Stimulated activated naive B cell treated with anti-CD40 and anti-IgM and Interleukin-4, amounts not matched to agents 10 μg/mL and 1 μg/mL and 100 μg/mL, for 72 hours (primary cell): Measurements from ENCODE around the gene METTL27.
A peak's percentile ranks its signal among the peaks of the same experiment; 100 is the strongest.
"Not testable (repeated sequence)": the region's sequence is repeated elsewhere in the genome, so short reads cannot be mapped to it uniquely, and the experiment has no call there.

Experiments
- ATAC-seq, 2 donors: fragments of 150-1000 bp; cut with Tn5 transposase; replicated peaks; 2 replicates each; pipeline ENCODE4 v1.10.0; 2021; ENCODE audit warnings: moderate library complexity in 1 of 2
- DNase-seq: peaks from one replicate; pipeline ENCODE4 v3.0.0; 2021
- H3K27ac Mint-ChIP-seq: one replicate; pipeline ENCODE4 v1.8.0; 2022; ENCODE audit warnings: mild to moderate bottlenecking, mixed read lengths
- H3K27me3 Mint-ChIP-seq, 2 donors: one replicate each; pipeline ENCODE4 v1.8.0; 2022; ENCODE audit warnings: mixed read lengths in 2 of 2
- H3K36me3 Mint-ChIP-seq, 2 donors: one replicate each; pipeline ENCODE4 v1.8.0; 2022; ENCODE audit warnings: mixed read lengths in 2 of 2, mild to moderate bottlenecking in 1 of 2
- H3K4me1 Mint-ChIP-seq, 2 donors: one replicate each; pipeline ENCODE4 v1.8.0; 2022; ENCODE audit warnings: mixed read lengths in 2 of 2, mild to moderate bottlenecking in 1 of 2
- H3K4me3 Mint-ChIP-seq, 2 donors: one replicate each; pipeline ENCODE4 v1.8.0; 2022; ENCODE audit warnings: mild to moderate bottlenecking in 2 of 2, mixed read lengths in 2 of 2, moderate library complexity in 1 of 2
- H3K9me3 Mint-ChIP-seq, 2 donors: one replicate each; pipeline ENCODE4 v1.8.0; 2022; ENCODE audit warnings: mixed read lengths in 2 of 2, mild to moderate bottlenecking in 1 of 2

The METTL27 gene

DNA sequence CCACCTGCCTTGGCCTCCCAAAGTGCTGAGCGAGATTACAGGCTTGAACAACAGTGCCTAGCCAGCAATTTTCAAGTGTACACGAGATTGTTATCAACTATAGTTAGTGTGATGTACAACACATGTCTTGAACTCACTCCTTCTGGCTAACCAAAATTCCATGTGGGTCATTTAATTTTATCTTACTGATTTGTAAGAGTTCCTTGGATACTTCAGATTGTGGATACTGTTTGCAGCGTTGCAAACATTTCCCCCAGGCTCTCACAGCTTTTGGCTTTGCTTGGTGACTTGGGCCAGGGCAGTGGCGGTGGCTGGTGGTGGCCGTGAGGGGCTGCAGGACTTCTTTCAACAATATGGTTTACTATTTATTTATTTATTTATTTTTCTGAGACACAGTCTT, 10.2 kb upstream of the METTL27 start:
- no peak for ATAC-seq
- Mint-ChIP-seq H3K4me1 (peaks cover 18 to 23% of the 10 kb centered on the region in 2 donors), H3K36me3 (no peaks in the 10 kb centered on the region), H3K27ac (no peak overlapping the region), H3K27me3 (peaks cover 26 to 58% of the 10 kb centered on the region in 2 donors), H3K9me3 (no peaks in the 10 kb centered on the region), H3K4me3 (no peak overlapping the region)
- DNase-seq = no peak

DNA sequence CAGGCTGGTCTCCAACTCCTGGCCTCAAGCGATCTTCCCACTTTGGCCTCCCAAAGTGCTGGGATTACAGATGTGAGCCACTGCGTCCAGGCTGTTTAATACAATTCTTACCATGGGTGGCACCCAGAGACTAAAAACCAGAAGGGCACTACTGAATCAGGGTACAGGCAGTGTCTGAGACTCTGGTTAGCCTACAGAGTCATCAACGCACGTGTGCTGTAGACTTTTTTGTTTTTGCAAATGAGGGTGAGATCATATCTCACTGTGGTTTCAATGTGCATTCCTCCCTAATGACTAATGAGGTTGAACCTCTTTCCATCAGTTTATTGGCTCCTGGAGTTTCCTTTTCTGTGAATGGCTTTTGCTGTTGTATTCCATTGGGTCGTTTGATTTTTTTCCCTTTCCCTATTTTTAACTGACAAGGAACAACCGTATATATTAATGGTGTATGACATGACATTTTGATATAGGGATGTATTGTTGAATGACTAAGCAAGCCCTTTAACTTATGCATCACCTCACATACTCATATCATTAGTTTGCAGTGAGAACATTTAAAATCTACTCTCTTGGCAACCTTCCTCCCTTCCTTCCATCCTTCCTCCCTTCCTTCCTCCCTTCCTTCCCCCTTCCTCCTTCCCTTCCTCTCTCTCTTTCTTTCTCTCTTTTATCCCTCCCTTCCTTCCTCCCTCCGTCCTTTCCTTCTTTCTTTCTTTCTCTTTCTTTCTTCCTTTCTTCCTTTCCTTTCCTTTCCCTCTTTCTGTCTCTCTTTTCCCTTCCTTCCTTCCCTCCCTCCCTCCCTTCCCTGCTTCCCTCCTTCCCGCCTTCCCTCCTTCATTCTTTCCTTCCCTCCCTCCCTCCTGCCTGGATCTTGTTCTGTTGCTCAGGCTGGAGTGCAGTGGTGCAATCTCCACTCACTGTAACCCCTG, 9.4 kb upstream of the METTL27 start:
- peaks cover 23 to 50% of the 10 kb centered on the region in 2 donors for H3K27me3 Mint-ChIP-seq
- no peak overlapping the region for H3K4me3 Mint-ChIP-seq
- peak overlapping the region; percentile 14 for H3K27ac Mint-ChIP-seq
- no peaks in the 10 kb centered on the region for H3K36me3 Mint-ChIP-seq
- H3K4me1 Mint-ChIP-seq = peaks cover 20 to 26% of the 10 kb centered on the region in 2 donors
- no peaks in the 10 kb centered on the region for H3K9me3 Mint-ChIP-seq
- DNase-seq = no peak
- ATAC-seq = peak; percentile 81 to 84

DNA sequence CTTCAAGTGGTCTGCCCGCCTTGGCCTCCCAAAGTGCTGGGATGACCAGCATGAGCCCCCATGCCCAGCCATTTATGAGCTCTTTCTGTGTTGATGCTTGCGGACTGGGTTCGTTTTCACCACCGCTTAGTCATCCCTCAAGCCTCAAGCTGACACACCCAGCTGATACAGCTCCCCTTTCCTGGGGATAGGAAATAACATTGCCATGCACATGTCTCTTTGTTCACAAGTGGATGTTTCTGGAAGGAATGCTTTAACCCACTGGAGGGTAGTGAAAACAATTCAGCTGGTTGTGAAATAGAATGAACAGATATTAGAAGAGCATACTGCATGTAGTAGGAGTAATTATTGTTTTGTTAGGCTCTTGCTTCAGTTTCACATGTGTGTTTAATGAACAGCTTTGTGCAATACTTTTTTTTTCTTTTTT, 8.5 kb upstream of the METTL27 start:
- no peaks in the 10 kb centered on the region for H3K36me3 Mint-ChIP-seq
- ATAC-seq (no peak), DNase-seq (no peak)
- H3K9me3 Mint-ChIP-seq = no peaks in the 10 kb centered on the region
- peak overlapping the region; percentile 47 for H3K27ac Mint-ChIP-seq
- peaks cover 25 to 33% of the 10 kb centered on the region in 2 donors for H3K4me1 Mint-ChIP-seq
- peaks cover 20 to 45% of the 10 kb centered on the region in 2 donors for H3K27me3 Mint-ChIP-seq
- no peak overlapping the region for H3K4me3 Mint-ChIP-seq

DNA sequence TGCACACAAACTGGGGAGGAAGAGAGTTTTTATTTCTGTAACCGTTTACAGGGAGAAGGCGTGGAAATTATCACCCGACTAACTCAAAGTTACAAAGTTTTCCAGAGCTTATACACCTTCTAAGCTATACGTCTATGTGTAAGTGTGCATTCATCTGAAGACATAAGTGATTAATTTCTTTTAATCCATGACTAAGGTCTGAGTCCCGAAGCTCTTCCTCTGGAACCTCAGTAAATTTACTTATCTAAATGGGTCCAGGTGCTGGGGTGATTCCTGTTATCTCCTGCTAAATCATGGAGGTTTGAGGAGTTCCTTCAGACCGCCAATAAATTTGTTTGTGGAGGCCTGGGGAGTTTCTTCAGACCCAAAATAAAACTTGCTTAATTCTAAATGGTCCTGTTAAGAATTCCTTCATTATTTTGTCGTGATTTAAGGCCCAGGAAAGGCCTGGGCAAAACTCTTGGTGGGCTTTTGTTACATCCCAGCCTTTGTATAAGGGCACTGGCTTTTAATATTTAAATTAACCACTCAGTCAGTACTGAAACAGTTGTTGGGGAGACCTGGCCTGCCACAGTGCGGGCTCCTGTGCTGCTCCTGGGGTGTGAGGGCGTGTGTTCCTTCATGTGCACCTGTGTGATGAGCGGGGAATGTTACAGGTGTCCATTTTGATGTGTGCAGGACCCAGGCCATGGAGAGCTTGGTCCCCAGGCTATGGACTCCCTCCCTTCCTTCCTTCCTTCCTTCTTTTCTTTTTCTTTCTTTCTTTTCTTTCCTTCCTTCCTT, 5.8 kb upstream of the METTL27 start:
- no peaks in the 10 kb centered on the region for H3K36me3 Mint-ChIP-seq
- ATAC-seq (no peak), DNase-seq (no peak)
- H3K4me1 Mint-ChIP-seq = peaks cover 34 to 49% of the 10 kb centered on the region in 2 donors
- no peaks in the 10 kb centered on the region for H3K9me3 Mint-ChIP-seq
- H3K27ac Mint-ChIP-seq = no peak overlapping the region
- H3K27me3 Mint-ChIP-seq = peaks cover 8 to 30% of the 10 kb centered on the region in 2 donors
- H3K4me3 Mint-ChIP-seq = no peak overlapping the region

DNA sequence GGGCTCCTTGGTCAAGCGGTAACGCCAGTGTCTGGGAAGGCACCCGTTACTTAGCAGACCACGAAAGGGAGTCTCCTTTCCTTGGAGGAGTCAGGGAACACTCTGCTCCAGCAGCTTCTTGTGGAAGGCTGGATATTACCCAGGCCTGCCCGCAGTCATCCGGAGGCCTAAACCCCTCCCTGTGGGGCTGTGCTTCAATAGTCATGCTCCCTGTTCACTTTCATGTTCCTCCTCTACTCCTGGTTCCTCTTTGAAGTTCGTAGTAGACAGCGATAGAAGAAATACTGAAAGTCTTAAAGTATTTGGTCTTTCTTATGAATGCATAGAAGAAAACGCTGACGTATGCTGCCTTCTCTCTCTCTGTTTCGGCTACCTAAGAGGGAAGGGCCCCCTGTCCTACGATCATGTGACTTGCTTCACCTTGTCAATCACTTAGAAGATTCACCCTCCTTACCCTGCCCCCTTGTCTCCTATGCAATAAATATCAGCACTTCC, 3.4 kb upstream of the METTL27 start:
- H3K4me3 Mint-ChIP-seq = peak overlapping the region; percentile 12 to 65
- peaks cover 8 to 15% of the 10 kb centered on the region in 2 donors for H3K27me3 Mint-ChIP-seq
- H3K36me3 Mint-ChIP-seq, ATAC-seq, H3K9me3 Mint-ChIP-seq: not testable (repeated sequence)
- peak overlapping the region; percentile 63 for H3K27ac Mint-ChIP-seq
- H3K4me1 Mint-ChIP-seq = peaks cover 28 to 56% of the 10 kb centered on the region in 2 donors
- DNase-seq = peak; percentile 31

DNA sequence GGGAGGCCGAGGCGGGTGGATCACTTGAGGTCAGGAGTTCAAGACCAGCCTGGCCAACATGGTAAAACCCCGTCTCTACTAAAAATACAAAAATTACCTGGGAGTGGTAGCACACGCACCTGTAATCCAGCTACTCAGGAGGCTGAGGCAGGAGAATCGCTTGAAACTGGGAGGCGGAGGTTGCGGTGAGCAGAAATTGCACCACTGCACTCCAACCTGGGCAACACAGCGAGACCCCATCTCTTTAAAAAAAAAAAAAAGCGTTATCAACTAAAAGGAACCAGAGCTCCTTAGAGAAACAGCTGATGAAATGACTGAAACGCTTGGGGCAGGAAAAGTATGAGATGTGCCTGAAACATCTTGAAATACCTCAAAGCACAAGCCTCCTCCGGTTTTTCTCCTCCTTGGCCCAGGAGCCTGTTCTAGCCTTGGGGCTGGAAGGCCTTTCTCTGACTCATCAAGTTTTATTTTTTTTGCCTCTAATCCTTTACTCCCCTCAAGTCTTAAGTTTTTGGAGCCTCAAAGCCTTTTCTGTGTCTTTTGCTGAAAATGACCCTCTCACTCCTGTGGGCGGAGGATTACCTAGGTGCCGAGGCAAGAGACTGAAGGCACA, 2.6 kb upstream of the METTL27 start:
- ATAC-seq = no peak
- Mint-ChIP-seq H3K4me3 (no peak overlapping the region), H3K9me3 (no peaks in the 10 kb centered on the region), H3K27me3 (peaks cover 5 to 7% of the 10 kb centered on the region in 2 donors), H3K27ac (peak overlapping the region; percentile 31), H3K36me3 (no peaks in the 10 kb centered on the region), H3K4me1 (peaks cover 28 to 56% of the 10 kb centered on the region in 2 donors)
- no peak for DNase-seq

DNA sequence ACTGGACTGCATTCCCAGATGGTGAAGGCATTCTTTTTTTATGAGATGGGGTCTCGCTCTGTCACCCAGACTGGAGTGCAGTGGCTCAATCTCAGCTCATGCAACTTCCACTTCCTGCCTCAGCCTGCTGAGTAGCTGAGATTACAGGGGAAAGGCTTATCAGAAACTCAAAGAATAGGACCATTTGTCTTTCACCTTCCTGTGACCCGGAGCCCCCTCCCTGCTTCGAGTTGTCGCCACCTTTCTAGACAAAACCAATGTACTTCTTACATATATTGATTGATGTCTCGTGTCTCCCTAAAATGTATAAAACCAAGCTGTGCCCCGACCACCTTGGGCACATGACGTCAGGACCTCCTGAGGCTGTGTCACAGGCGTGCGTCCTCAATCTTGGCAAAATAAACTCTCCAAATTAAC, 1.8 kb upstream of the METTL27 start:
- H3K27ac Mint-ChIP-seq = no peak overlapping the region
- H3K4me1 Mint-ChIP-seq = peaks cover 24 to 51% of the 10 kb centered on the region in 2 donors
- no peak for ATAC-seq
- DNase-seq = no peak
- H3K9me3 Mint-ChIP-seq = no peaks in the 10 kb centered on the region
- H3K27me3 Mint-ChIP-seq = no peaks in the 10 kb centered on the region
- peak overlapping the region; percentile 14 to 38 for H3K4me3 Mint-ChIP-seq
- no peaks in the 10 kb centered on the region for H3K36me3 Mint-ChIP-seq

DNA sequence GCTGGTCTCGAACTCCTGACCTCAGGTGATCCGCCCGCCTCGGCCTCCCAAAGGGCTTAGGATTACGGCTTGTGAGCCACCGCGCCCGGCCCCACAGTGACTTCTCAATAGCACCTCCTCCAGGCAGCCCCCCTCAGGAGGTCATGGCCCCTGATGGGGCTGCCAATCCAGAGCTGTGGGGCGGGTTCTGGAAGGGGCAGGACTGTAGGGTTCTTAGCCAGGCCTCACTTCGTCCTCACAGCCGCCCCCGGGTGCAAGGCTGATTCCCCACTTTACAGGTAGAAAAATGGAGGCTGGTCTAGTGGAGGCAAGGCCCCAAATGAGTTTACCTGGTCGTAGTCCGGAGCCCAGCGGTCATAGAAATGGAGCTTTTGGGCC, 638 bp downstream of the METTL27 start:
- Mint-ChIP-seq H3K27ac (peak overlapping the region; percentile 14), H3K4me1 (peaks cover 21 to 48% of the 10 kb centered on the region in 2 donors), H3K4me3 (peak overlapping the region; percentile 86 to 89), H3K27me3 (no peaks in the 10 kb centered on the region), H3K36me3 (no peaks in the 10 kb centered on the region), H3K9me3 (no peaks in the 10 kb centered on the region)
- DNase-seq (no peak), ATAC-seq (no peak)

DNA sequence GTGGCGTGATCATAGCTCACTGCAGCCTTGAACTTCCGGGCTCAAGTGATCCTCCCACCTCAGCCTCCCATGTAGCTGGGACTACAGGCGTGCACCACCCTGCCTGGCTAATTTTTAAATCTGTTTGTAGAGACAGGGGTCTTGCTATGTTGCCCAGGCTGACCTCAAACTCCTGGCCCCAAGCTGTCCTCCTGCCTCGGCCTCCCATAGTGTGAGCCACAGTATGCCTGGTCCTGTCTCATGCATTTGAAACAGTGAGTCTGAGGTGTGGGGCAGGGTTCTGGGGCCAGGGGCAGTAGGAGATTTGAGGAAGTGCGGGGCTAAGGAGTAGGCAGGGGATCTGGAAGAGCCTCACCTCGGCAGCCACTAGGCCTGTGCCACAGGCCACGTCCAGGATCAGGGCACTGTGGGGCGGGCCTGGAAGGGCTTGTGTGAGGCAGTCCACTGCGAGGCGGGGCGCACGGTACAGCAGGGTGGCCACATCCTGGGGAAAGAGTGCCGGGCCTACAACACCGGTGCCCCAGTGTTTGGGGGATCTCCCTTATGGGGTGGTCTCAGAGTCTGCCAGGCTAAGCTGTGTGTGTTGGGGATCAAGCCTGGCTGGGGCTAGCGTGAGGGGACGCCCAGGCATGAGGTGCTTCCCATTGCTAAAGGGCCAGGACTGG, 1.5 kb downstream of the METTL27 start:
- no peak for DNase-seq
- Mint-ChIP-seq H3K27me3 (no peaks in the 10 kb centered on the region), H3K4me3 (no peak overlapping the region), H3K36me3 (no peaks in the 10 kb centered on the region), H3K9me3 (no peaks in the 10 kb centered on the region), H3K4me1 (peaks cover 16 to 40% of the 10 kb centered on the region in 2 donors), H3K27ac (no peak overlapping the region)
- ATAC-seq = no peak

DNA sequence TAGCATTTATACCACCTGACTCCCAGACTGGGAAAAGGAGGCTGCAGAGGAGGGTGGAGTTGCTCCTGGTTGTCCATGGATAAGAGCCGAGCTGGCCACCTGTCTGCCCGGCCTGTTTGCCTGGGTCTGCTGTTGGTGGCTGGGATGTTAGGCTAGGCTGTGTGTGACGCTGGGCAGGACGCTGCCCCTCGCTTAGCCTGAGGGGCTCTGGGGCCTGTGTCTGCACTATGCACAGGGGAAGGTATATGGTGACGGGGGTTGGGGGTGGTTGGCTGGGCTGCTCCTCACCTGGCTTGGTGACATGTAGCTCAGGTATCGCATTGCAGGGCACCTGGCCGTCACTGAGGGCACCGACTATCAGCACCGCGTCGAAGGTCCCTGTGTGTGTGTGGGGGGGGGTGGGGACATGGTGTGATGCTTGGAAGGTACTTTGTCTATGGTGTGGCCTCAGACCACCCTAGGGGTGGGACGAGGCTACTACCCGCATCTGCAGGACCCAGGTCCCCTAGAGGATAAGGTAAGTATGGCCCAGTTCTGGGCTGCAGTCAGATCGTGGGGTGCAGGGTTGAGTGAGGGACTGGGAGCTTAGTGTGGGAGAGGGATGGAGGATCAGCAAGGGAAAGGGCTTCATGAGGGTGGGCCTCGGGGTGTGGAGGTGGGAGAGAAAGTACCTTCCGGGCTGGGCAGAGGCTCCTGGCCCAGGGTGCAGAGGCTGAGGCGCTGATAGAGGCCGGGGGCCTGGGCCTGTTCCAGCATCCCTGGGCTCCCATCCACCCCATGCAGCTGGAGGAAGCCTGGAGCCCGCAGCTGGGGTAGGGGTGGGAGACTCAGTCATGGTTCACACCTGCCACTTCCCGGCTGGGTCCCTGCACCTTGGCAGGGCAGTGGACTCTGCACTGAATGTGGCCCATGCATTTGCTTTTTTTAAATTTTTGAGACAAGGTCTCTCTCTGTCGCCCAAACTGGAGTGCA, 2.3 kb downstream of the METTL27 start:
- H3K4me1 Mint-ChIP-seq = peaks cover 12 to 32% of the 10 kb centered on the region in 2 donors
- peak overlapping the region; percentile 67 for H3K27ac Mint-ChIP-seq
- no peaks in the 10 kb centered on the region for H3K36me3 Mint-ChIP-seq
- H3K27me3 Mint-ChIP-seq = no peaks in the 10 kb centered on the region
- no peaks in the 10 kb centered on the region for H3K9me3 Mint-ChIP-seq
- no peak for DNase-seq
- H3K4me3 Mint-ChIP-seq = no peak overlapping the region
- no peak for ATAC-seq

DNA sequence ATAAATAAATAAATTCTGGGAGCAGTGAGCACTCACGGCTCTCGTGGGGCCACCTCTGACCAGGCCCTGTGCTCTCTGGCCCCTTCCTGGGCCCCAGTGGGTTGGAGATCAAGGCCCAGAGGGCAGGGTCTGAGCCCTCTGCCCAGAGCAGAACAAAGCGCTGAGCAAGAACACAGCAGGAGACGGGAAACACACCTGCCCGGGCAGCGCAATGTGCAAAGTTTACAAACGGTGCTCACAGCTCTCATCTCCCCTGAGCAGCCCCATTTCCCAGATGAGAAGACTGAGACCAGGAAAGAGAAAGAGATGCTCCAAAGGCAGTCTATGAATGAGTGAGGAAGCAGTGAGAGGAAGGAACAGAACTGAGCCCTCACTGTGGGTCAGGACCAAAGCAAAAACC, 3.0 kb downstream of the METTL27 start:
- Mint-ChIP-seq H3K27me3 (no peaks in the 10 kb centered on the region), H3K4me1 (peaks cover 10 to 24% of the 10 kb centered on the region in 2 donors), H3K27ac (peak overlapping the region; percentile 20), H3K4me3 (no peak overlapping the region), H3K36me3 (no peaks in the 10 kb centered on the region), H3K9me3 (no peaks in the 10 kb centered on the region)
- DNase-seq (no peak), ATAC-seq (no peak)

DNA sequence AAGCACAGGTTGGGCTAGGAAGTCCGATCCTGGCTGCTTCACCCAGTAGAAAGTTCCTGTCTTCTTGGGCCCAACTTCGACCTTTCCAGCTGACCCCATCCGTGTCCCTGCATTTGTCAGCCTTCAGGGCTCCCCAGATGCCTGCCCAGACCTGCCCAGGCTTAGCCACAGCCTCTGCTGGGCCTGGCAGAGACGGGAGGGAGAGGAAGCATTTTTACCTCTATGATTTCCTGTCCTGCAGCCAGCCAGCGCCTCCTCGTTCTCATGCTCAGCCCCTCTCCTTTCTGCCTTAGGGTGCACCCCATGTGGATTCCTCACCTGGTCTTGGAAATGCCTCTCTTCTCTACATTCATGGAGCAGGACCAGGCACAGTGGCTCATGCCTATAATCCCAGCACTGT, 3.7 kb downstream of the METTL27 start:
- Mint-ChIP-seq H3K4me1 (peaks cover 5 to 18% of the 10 kb centered on the region in 2 donors), H3K27me3 (no peaks in the 10 kb centered on the region), H3K9me3 (no peaks in the 10 kb centered on the region), H3K36me3 (no peaks in the 10 kb centered on the region), H3K4me3 (no peak overlapping the region), H3K27ac (peak overlapping the region; percentile 10)
- DNase-seq (no peak), ATAC-seq (no peak)

DNA sequence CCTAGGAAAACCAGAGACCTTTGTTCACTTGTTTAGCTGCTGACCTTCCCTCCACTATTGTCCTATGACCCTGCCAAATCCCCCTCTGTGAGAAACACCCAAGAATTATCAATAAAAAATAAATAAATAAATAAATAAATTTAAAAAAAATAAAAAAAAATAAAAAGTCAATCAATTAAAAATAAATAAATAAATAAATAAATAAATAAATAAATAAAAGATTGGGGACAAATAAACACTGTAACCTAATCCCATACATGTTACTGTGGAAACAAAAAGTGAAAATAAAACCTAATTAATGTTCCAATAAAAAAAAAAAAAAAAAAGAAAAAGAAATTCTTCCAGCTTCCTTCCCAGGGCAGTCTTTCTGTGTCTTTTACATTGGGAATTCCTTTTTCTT, 5.1 kb downstream of the METTL27 start:
- not testable (repeated sequence) for H3K27me3 Mint-ChIP-seq, H3K4me3 Mint-ChIP-seq, H3K36me3 Mint-ChIP-seq, ATAC-seq, DNase-seq, H3K27ac Mint-ChIP-seq, H3K9me3 Mint-ChIP-seq
- H3K4me1 Mint-ChIP-seq = peaks cover 6 to 13% of the 10 kb centered on the region in 2 donors
